ENCODE measurements around the gene GNLY.

Gene GNLY

GRCh38 chr2:85745619-85746018 is 51.5 kb downstream of the GNLY start:
- DNase-seq (ENCODE audit: low spot score), result no peak

GRCh38 chr2:85746321-85747004 is 52.3 kb downstream of the GNLY start:
- DNase-seq (ENCODE audit: low spot score), result no peak

DNA sequence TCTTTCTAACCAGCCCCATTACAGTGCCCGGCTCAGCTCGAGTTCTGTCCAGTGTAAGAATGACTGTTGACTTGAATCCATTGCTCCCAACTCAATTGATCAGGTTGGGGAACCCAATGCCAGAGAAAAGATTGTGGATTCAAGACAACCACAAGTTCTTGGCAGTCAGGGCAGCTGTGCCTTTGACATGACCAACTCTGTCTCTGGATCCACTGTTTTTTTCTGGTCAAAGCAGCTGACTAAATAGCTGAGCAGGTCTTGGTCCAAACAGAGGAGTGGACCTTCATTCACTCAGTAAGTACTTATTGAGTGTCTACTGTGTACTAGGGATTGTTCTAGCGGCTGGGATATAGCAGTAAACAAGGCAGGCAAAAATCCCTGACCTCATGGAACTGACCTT is 53.3 kb downstream of the GNLY start:
- DNase-seq (ENCODE audit: low spot score), result no peak

DNA sequence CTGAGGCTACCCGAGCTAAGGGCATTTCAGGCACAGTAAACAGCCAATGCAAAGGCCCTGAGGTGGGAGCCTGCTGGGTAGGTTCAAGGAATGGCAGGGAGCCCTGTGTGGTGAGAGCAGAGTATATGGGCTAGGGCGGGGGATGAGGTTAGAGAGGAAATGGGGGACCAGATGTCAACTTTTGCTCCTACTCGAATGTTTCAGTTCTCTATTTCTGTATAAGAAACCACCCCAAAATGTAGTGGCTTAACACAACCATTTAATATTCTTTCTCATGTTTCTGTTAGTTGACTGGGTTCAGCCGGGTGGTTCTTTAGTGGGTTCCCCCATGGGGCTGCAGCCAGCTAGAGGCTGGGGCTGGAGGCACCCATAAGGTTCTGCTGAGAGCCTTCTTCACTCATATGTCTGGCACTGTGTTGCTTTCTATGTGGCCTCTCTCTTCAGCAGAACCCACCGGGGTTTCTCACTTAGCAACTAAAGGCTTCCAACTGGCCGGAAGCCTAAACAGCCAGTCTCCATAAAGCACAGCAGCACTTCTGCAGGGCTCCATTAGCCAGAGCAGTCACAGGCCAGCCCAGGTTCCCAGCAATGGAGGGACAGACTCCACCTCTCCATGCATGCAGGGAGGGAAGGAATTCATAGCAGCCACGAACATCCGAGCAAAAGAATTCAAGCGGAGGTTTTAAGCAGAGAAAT is 54.0 kb downstream of the GNLY start:
- no peak for DNase-seq (ENCODE audit: low spot score)
